ENCODE measurements around the gene TM2D1. TPM values are rescaled to one million over a fixed set of nuclear protein-coding genes. Genes with fewer than 3 reads are reported as not detected.
A peak's percentile ranks its signal among the peaks of the same experiment; 100 is the strongest.

The TM2D1 gene
- total and polyA plus RNA-seq, 2 donors: 54.0 to 104 TPM

DNA sequence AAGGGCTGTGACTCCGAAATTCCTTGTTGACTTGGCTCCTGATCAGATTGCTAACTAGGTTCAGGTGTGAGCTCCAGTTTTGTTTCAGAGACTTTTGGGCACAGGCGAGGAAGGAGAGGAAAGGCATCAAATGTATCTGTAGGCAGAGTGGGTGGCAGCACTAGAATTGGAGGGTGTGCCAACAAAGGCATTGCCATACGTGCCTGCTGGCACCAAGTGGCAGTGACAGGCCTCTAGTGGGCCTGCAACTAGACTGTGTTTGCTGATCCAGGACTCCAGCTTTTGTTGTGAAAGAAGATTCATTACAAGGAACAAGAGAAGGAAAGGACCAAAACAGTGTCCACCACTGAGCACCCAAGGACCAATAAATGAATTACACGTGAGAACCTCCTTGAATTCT is 79.5 kb downstream of the TM2D1 start:
- no peaks in the 10 kb centered on the region for H3K4me1 ChIP-seq (ENCODE audit: insufficient read depth)
- no peak for DNase-seq (ENCODE audit: extremely low spot score)
- no peaks in the 10 kb centered on the region for H3K36me3 ChIP-seq (ENCODE audit: insufficient read depth)
- no peak overlapping the region for H3K27ac ChIP-seq (ENCODE audit: low read depth)
- WGBS: 94% methylated on average over 4 of the region's 4 CpGs
- no peak overlapping the region for H3K4me3 ChIP-seq (ENCODE audit: low read depth, low read length)

DNA sequence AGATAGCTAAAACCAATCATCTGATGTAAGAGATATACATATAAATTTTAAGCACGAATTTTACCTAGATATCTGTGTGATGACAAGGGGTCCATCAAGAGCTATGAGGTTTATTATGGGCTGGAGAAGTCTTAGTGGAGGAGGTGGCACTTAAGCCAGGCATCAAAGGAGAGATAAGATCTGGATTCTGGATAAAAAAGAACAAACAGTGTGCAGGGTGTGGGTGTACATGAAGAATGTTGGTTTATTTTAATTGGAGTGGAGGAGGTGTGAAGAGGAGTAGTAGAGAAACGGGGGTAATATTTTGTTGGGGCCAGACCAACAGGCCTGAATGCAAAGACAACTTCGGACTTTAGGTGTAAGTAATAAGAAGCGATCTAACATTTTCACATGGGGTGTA is 80.6 kb downstream of the TM2D1 start:
- WGBS: 85% methylated on average over 4 of the region's 4 CpGs
- H3K4me3 ChIP-seq (ENCODE audit: low read depth, low read length): no peak overlapping the region
- H3K27ac ChIP-seq (ENCODE audit: low read depth): no peak overlapping the region
- no peaks in the 10 kb centered on the region for H3K4me1 ChIP-seq (ENCODE audit: insufficient read depth)
- H3K36me3 ChIP-seq (ENCODE audit: insufficient read depth): no peaks in the 10 kb centered on the region
- no peak for DNase-seq (ENCODE audit: extremely low spot score)

DNA sequence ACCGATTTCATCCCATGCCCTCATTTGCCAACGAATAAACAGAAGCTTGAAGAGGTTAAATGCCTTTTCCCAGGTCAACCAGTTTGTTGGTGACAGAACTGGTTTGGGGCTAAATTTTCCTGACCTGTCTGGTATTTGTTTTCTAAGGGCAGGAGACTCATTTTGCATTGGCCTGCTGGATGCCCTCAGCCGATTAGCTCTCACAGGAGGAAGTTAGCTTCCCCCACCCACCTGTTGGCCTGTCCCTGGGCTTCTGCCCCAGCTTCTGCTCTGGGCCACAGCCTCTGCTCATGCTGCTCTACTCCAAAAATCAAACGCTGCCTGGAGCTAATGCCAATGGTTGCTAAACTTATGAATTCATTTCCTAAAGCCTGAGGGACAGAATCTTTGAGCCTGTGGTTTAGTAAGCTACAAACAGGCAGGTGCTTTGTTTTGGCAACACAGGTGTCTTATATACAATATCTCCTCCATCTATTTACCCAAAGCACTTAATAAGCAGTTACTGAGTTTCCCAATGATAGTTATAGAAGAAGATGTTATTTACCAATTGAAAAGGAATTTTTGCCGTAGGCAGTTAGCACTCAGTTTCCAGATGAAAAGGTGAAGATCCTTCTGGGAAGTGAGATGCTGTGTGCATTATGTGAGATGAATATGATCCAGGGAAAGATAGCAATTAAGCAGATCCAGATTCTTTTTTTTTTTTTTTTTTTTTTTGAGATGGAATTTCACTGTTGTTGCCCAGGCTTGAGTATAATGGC is 82.3 kb downstream of the TM2D1 start:
- H3K4me1 ChIP-seq (ENCODE audit: insufficient read depth): no peaks in the 10 kb centered on the region
- no peak for DNase-seq (ENCODE audit: extremely low spot score)
- H3K36me3 ChIP-seq (ENCODE audit: insufficient read depth): no peaks in the 10 kb centered on the region
- H3K4me3 ChIP-seq (ENCODE audit: low read depth, low read length): no peak overlapping the region
- 75% methylated on average over 5 of the region's 5 CpGs for WGBS
- H3K27ac ChIP-seq (ENCODE audit: low read depth): no peak overlapping the region

DNA sequence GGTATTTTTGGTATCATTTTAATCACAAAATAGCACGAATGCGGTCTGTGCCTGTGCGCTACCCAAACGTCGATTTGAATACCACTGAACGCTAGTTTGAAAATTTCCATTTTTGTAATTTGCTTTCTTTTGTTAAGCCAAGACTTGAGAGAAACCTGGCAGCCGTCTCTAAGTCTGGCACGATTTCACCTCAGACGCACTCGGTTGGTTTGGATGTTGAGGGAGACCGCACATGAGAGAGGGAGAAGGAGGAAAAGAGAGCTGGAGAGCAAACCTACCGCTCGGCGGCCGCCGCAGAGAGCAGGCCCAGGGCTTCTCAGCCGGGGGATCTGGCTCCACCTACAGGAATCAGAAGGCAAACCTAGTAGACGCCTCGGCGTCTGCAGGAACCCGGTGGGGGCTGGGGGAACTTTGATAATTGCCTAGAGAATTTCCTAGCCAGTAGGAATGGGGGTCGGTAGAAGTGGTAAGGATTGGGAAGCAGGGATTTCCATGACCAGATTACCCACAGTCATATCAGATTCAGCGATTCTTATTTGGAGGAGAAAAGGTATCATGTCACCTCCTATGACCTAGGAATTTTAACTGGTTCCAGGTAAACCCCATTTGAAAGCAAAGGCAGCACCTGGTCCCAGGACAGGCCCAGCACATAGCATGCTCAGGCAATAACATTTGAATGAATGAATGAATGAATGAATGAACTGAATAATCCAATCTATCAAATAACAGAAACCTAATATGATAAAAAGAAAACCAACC is 83.2 kb downstream of the TM2D1 start:
- H3K4me1 ChIP-seq (ENCODE audit: insufficient read depth): no peaks in the 10 kb centered on the region
- H3K27ac ChIP-seq (ENCODE audit: low read depth): no peak overlapping the region
- WGBS: 22% methylated on average over 23 of the region's 23 CpGs
- DNase-seq (ENCODE audit: extremely low spot score): no peak
- no peaks in the 10 kb centered on the region for H3K36me3 ChIP-seq (ENCODE audit: insufficient read depth)
- no peak overlapping the region for H3K4me3 ChIP-seq (ENCODE audit: low read depth, low read length)

DNA sequence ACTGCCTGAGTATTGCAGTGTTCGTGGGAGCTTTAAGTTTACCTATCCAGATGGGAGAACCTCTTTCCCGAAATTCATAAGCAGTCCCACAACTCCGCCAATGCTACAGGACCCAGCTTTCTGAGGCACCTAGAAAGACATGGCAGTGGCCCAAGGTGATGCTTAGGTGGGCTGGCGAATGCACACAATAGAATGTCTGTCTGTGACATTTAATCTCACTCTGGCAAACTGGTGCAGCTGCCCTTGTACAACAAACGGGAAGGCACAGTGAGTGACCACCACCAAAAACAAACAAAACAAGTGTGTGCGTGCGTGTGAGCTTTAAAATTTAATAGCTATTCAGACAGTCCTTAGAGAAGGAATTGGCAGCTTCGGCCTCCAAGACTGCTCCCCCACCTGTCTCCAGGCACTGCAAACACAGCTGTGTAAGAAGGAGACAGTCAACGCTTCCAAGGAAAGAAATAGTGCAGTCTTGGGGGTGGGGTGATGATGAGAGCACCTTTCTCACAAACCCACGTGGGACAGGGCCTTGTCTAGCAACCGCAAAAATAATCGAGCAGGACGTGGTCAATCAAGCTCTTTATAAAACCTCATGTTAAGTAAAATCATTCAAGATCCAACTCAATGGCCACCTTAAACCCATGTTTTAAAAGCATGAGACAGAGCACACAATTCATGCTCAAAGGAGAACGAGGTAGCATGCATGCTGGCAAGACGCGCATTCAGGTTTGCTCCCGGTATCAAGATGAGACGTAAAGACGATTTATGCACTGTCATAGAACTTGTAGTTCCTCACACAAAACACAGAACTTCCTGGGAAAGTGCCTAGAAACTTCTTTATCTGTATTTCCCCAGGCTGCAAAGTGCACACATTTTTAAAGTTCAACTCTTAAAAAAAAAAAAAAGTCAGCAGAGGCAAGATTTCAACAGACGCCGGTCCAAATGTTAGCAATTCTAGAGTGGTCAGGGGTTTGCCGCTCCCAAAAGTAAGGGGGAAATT is 84.1 kb downstream of the TM2D1 start:
- H3K4me1 ChIP-seq (ENCODE audit: insufficient read depth): no peaks in the 10 kb centered on the region
- no peak for DNase-seq (ENCODE audit: extremely low spot score)
- no peak overlapping the region for H3K4me3 ChIP-seq (ENCODE audit: low read depth, low read length)
- no peaks in the 10 kb centered on the region for H3K36me3 ChIP-seq (ENCODE audit: insufficient read depth)
- H3K27ac ChIP-seq (ENCODE audit: low read depth): no peak overlapping the region
- 77% methylated on average over 22 of the region's 22 CpGs for WGBS

DNA sequence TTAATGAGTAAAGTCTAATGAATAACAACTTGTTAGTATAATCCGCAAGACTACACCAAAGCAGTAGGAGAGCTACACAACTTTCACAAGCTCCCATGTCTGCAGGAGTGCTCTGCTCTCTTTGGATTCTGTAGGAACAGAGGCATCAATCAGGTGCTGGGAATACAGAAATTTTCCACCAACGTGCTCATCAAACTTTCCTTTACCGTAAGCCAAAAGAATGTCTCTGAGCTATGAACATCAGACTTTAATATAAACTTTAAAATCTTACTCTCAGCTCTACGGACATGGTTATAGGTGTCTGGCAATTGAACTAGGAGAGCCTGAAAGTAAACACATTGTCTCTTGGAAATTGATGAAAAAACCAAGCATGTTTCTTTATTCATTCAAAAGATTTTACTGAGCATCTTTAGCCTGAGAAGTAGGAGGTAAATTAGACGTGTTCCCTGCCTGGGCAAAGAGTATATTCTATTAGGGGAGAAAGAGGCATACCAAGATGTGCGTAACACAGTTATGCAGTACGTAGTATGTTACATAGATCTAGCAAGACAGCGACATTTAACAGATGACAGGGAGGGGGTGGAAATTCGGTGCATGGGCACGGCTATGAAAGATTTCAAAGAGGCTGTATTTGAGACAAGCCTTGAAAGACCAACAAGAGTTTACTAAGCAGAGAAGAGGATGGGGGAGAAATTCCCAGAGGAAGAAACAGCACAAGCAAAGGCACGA is 85.2 kb downstream of the TM2D1 start:
- 78% methylated on average over 11 of the region's 11 CpGs for WGBS
- Histone ChIP-seq H3K4me3 (ENCODE audit: low read depth, low read length) (no peak overlapping the region), H3K4me1 (ENCODE audit: insufficient read depth) (no peaks in the 10 kb centered on the region), H3K36me3 (ENCODE audit: insufficient read depth) (no peaks in the 10 kb centered on the region), H3K27ac (ENCODE audit: low read depth) (no peak overlapping the region)
- no peak for DNase-seq (ENCODE audit: extremely low spot score)

DNA sequence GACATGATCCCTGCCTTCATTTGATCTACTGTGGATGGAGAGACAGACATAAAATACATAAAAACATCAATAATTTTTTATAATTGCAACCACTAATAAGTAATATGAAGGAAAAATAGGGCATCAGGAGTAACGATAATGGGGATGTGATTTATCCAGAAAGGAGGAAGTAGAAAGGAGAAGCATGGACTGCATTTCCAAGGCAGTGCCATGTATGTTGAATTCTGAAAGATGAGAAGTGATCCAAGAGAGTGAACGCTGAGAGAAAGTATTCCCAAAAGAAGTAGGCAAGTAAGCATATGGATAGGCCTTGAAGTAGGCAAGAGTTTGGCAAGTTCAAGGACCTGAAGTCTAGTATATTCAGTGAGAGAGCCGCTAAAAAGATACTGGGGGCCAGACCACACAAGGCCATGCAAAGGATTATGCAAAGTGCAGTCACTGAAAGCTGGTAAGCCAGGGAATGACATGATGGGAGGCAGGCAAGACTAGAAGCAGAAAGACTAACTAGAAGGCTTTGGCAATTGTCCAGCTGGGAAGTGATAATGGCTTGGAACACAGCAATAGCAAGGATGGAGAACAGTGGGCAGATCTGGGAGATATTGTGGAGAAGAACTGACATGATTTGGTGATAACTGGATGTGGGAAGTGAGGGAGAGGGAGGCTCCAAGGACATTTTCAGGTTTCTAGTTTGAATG is 85.9 kb downstream of the TM2D1 start:
- H3K4me3 ChIP-seq (ENCODE audit: low read depth, low read length): no peak overlapping the region
- H3K27ac ChIP-seq (ENCODE audit: low read depth): no peak overlapping the region
- H3K36me3 ChIP-seq (ENCODE audit: insufficient read depth): no peaks in the 10 kb centered on the region
- no peak for DNase-seq (ENCODE audit: extremely low spot score)
- 73% methylated on average over 3 of the region's 3 CpGs for WGBS
- H3K4me1 ChIP-seq (ENCODE audit: insufficient read depth): no peaks in the 10 kb centered on the region

DNA sequence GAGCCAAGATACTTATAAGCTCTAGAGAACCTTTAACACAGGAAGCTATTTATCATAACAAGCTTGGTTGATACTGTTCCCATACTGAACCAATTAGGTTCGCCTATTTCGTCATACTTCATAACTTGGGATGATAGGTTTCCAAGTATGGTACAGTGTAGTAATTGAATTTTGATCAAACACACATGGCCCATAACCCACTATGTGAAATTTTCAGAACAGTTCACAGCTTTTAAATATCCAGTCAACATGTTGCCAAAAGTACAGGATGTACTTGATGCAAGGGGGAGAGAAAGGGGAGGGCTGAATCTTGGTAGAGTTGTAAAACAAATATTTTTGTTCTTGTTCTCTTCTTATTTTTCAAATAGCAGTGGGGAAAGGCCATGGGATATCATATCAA is 86.6 kb downstream of the TM2D1 start:
- H3K36me3 ChIP-seq (ENCODE audit: insufficient read depth): no peaks in the 10 kb centered on the region
- no peak overlapping the region for H3K4me3 ChIP-seq (ENCODE audit: low read depth, low read length)
- peak; percentile 84 for DNase-seq (ENCODE audit: extremely low spot score)
- no peak overlapping the region for H3K27ac ChIP-seq (ENCODE audit: low read depth)
- no peaks in the 10 kb centered on the region for H3K4me1 ChIP-seq (ENCODE audit: insufficient read depth)
- WGBS: 64% methylated on average over 2 of the region's 2 CpGs

DNA sequence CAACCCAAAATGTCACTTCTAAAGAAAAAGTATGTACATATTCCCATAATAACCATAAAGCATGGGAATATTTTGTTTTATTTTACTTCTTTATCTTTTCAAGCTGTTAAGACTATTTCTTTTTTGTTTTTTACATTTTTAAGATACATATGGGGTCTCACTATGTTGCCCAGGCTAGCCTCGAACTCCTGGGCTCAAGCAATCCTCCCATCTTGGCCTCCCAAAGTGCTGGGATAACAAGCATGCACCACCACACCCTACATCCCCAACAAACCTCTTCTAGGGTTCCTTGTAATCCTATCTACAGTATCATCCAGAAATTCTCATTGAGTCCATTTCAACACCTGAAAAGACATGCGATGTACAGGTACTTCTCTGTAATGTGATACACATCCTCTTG is 87.5 kb downstream of the TM2D1 start:
- WGBS: 96% methylated on average over 2 of the region's 2 CpGs
- no peak for DNase-seq (ENCODE audit: extremely low spot score)
- no peaks in the 10 kb centered on the region for H3K4me1 ChIP-seq (ENCODE audit: insufficient read depth)
- H3K4me3 ChIP-seq (ENCODE audit: low read depth, low read length): no peak overlapping the region
- no peaks in the 10 kb centered on the region for H3K36me3 ChIP-seq (ENCODE audit: insufficient read depth)
- H3K27ac ChIP-seq (ENCODE audit: low read depth): no peak overlapping the region

DNA sequence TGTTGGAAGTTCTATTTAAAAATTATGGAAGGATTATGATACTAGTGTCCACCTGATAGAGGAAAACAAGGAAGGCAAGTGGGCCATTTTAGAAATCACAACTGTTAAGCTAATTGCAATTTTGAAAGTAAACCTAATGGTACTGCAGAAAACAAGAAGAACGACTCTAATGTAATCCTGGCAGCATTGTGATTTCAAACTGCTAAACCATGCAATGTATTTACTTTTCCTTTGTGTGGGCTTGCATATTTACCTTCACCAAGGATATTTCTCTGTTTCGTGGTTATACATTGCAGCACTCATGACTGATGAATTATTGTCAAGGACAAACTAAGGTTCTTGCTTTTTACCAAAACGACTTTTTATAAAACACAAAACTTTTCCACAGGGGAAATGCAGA is 88.1 kb downstream of the TM2D1 start:
- H3K4me1 ChIP-seq (ENCODE audit: insufficient read depth): no peaks in the 10 kb centered on the region
- H3K4me3 ChIP-seq (ENCODE audit: low read depth, low read length): no peak overlapping the region
- H3K36me3 ChIP-seq (ENCODE audit: insufficient read depth): no peaks in the 10 kb centered on the region
- DNase-seq (ENCODE audit: extremely low spot score): no peak
- 78% methylated on average over 3 of the region's 3 CpGs for WGBS
- H3K27ac ChIP-seq (ENCODE audit: low read depth): no peak overlapping the region

DNA sequence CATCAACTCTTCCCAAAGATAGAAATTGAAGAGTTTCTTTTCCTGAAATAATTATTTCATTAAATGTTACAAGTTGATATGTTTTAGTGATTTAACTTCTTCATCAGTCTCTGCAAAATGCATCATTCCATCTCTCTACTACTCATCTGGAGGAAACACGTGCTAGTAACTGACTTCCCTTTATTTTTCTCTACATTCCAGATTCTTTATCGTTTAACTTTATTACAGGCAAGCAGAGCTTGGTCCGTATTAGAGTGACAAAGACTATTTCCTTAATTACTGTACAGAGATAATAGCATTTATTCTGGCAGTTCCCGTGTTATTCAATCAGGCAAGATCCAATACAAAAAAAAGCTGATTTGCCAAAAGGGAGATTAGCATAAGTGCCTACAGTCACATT is 88.6 kb downstream of the TM2D1 start:
- Histone ChIP-seq H3K4me1 (ENCODE audit: insufficient read depth) (no peaks in the 10 kb centered on the region), H3K4me3 (ENCODE audit: low read depth, low read length) (no peak overlapping the region), H3K27ac (ENCODE audit: low read depth) (no peak overlapping the region), H3K36me3 (ENCODE audit: insufficient read depth) (no peaks in the 10 kb centered on the region)
- WGBS: 70% methylated on average over 4 of the region's 4 CpGs
- DNase-seq (ENCODE audit: extremely low spot score): no peak

DNA sequence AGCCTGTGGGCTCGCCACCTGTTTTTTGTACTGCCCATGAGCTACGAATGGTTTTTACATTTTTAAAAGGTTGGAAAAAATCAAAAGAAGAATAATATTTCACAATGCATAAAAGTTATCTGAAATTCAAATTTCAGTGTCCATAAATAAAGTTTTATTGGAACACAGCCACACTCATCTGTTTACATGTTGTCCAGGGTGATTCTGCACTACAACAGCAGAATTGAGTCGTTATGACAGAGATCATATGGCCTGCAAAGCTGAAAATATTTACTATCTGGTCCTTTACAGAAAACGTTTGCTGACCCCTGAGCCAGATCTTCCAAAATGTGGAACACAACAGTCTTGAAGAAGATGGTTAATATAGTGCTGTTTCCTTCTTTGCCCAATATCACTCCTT is 89.4 kb downstream of the TM2D1 start:
- H3K36me3 ChIP-seq (ENCODE audit: insufficient read depth): no peaks in the 10 kb centered on the region
- DNase-seq (ENCODE audit: extremely low spot score): no peak
- no peak overlapping the region for H3K27ac ChIP-seq (ENCODE audit: low read depth)
- H3K4me3 ChIP-seq (ENCODE audit: low read depth, low read length): no peak overlapping the region
- 50% methylated on average over 4 of the region's 4 CpGs for WGBS
- no peaks in the 10 kb centered on the region for H3K4me1 ChIP-seq (ENCODE audit: insufficient read depth)
